HG02642 (cell line): ENCODE measurements around the gene RC3H2.
A peak's percentile ranks its signal among the peaks of the same experiment; 100 is the strongest.
"Not testable (repeated sequence)": the region's sequence is repeated elsewhere in the genome, so short reads cannot be mapped to it uniquely, and the experiment has no call there.

Source experiments
- ATAC-seq: cut with Tn5 transposase; IDR thresholded peaks from one replicate; pipeline ENCODE4 v1.9.1; 2021; ENCODE audit warnings: mild to moderate bottlenecking; ENCODE audit not compliant: unreplicated experiment, poor library complexity

The RC3H2 gene

DNA sequence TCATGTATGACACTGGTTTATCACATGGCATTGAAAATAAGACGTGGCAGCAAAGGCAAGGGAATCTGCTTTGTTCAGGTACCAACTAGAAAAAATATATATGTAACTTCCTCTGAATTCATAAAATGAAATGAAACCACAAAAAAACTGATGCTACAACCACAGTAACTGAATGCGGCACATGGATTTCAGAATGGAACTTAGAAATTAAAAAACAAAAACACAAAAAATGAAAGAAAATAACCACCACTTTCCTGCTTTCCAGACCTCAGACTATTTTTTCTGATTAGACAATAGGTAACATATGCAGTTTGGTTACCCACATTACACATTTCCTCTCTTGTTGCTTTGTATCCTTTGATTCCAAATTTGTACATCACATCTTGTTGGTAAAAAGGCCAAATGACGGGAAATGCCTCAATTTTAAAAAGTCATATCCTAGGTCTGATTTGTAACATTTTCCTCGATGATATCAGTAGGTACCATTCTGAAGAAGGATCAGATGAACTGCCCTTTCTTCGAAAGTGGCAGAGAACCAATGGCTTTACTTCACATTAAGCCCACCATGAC is 58.7 kb downstream of the RC3H2 start:
- no peak for ATAC-seq

DNA sequence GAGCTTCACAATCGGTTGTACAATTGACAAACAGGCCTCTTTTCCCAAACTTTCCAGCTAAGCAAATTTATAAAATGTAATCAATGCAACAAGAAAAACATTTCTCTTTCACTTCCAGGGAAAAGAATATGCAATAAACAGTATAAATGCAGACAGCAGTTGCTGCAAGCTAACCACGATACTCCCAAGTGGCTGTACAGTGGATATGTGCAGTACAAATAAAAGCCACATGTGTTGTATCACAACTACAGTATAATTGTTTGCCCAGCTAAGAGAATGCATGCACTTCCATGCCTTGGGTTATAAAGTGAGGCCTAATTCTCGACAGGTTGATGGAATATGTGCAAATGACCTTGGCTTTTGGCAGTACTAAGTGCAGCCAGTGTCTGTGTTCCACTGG is 60.0 kb downstream of the RC3H2 start:
- no peak for ATAC-seq

DNA sequence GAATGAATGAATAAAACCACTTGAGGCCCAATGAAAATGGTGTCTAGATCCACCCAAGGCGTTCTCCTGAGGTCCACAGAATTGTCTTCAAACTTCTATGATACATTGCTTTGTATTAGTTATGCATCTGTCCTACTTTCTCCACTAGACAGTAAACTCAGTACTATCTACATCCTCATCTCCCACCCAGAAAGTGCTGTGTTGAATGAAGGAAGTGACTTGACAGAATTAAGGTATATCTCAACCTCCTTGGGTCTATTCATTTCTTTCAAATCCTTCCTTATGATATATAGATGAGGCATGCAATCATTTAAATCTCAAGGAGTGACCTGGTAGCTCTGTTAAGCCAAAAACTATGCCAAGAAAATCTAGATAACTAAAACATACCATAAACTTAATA is 61.0 kb downstream of the RC3H2 start:
- ATAC-seq, result no peak

DNA sequence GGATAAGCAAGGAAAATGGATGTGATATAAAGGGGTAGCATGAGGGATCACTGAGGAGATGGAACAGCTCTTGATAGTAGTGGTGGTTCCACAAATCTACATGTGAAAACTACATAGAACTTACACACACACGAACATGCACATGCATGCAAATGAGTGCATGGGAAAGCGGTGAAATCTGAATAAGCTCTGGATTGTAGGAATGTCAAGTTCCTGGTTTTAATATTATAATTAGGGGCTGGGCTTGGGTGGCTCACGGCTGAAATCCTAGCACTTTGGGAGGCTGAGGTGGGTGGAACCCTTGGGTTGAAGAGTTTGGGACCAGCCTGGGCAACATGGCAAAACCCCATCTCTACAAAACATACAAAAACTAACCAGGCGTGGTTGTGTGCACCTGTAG is 63.7 kb downstream of the RC3H2 start:
- ATAC-seq, result no peak

DNA sequence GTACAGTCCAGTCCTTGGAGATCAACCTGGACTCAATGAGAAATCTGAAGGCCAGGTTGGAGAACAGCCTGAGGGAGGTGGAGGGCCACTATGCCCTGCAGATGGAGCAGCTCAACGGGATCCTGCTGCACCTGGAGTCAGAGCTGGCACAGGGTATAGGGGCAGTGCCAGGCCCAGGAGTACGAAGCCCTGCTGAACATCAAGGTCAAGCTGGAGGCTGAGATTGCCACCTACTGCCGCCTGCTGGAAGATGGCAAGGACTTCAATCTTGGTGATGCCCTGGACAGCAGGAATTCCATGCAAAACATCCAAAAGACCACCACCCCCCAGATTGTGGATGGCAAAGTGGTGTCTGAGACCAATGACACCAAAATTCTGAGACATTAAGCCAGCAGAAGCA is 66.7 kb downstream of the RC3H2 start:
- ATAC-seq, result not testable (repeated sequence)

DNA sequence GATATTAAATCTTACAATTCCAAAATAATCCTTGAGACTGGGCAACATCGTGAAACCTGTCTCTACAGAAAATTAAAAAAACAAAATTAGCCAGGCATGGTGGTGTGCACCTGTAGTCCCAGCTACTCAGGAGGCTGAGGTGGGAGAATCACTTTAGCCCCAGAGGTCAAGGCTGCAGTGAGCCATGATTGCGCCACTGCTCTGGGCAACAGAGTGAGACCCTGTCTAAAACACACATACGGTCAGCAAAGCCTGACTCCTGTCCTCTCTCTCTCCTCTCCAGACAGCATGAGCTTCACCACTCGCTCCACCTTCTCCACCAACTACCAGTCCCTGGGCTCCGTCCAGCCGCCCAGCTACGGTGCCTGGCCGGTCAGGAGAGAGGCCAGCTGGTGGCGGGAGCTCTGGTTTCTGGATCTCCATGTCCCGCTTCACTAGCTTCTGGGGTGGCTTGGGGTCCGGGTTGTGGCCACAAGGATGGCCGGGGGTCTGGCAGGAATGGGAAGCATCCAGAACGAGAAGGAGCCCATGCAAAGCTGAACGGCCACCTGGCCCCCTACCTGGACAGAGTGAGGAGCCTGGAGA is 67.8 kb downstream of the RC3H2 start:
- no peak for ATAC-seq

DNA sequence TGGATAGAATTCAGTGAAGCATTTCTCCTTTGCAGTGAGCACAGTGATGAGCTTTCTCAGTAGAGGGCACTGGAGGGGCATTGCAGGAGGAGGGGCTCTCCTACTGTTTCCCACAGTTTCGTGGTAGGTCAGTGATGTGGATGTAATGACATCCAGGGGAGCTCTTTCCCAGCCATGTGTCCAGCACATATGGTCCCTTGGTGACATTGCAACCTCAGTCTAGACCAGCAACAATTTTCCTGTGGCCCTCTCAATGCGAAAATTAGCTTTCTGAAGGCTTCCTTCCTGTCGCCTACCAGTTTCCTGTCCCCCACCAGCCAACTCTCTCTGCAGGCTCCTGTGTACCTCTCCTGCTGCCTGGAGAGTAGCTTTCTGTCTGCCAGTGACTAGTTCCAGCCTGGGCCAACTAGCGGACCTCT is 69.8 kb downstream of the RC3H2 start:
- no peak for ATAC-seq

DNA sequence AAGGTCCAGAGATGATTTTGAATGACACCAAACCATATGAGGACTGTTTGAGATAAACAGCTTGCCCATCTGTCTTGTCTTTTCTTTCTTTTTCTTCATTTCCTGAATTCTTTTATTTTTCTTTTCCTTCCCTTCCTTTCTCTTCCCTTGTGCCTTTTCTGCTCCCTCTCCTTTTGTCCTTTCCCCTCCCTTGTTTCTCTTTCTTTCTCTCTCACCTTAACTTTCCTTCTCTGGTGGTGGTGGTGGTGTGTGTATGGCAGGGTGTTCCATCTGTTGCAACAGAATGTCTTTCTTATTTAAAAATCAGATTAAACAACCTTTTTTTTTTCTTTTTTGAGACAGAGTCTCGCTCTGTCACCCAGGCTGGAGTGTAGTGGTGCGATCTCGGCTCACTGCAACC is 73.0 kb downstream of the RC3H2 start:
- no peak for ATAC-seq

DNA sequence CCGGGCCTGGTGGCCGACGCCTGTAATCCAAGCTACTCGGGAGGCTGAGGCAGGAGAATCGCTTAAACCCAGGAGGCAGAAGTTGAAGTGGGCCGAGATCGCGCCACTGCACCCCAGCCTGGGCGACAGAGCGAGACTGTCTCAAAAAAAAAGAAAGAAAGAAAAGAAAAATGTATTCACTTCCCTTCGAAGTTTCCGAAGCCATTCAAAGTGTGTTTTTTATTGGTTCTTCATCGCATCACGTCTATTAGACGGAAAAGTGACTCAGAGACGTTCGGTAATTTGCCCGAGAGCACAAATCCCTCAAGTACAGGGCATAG is 76.2 kb downstream of the RC3H2 start:
- ATAC-seq, result not testable (repeated sequence)

DNA sequence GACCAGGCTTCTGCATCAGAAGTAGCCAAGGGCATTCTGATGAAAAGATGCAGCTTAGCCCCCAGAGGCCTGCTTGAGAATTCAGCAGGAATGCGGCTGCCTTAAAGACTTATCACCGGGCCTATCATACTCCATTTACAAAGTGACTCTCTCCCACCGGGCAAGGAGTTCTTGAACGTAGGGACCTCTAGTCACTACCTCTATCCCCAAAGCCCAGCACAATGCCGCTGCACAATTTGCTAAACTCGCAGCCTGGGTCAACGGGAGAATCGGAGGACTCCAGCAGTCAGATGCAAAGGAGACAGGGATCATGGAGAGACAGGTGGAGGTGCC is 77.4 kb downstream of the RC3H2 start:
- peak; percentile 17 for ATAC-seq

DNA sequence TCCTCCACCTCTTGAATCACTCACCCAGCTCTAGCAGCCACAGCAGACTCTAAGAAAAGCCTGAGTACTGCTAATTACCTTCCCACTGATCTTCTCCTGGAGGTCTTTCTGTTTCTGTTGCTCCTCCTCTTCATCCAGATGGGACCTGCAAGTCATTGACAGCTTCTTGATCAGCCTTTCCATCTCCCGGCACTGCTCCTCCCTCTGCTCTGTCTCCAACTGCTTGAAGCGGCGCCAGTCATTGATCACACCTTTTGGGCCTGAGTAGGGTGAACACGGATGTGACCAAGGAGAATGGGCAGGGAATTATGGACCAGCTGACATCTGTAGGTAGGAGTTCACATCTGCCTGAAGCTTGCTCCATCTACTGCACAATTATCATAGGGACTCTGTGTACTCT is 82.2 kb downstream of the RC3H2 start:
- no peak for ATAC-seq

DNA sequence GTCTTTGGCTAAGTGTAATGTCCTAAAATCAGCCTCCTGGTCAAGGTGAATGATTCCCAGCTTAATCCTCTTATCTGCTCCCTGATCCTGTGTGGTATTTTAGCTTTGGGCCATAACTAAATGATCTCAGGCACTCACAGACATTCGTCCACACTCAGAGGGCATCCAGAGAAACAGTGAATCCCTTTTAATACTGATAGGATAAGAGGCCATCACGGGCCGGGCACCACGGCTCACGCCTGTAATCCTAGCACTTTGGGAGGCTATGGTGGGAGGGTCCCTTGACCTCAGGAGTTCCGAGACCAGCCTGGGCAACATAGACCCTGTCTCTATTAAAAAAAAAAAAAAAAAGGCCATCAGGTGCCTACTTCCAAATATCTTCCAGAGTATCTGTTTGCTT is 83.1 kb downstream of the RC3H2 start:
- no peak for ATAC-seq

DNA sequence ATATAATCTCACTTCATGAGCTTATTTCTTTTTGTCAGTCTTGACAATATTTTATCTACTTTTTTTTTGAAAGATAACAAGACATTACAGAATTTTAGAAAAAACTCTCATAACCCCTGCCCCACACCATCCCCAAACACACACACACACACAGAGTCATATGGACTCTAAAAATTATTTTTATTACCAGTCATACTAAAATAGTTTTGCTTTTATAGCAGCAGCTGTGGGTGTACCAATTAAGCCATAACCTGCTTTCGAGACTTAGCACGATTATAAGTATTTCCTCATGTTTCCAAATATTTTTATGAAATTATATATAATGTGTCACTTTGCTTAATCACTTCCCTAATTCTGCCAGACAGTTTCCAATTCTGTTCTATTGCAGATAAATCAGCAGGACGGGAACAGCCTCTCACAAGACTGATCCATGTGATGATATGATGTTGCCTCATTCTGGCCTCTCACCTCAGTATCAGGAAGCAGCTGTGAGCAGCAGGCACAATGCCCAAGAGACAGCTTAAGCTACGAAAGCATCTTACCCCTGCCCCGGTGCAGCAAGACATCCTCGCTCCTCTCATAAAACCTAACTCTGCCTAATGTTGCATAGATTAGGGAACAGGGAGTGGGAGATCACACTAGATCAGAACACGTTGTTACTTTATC is 83.7 kb downstream of the RC3H2 start:
- ATAC-seq, result no peak

DNA sequence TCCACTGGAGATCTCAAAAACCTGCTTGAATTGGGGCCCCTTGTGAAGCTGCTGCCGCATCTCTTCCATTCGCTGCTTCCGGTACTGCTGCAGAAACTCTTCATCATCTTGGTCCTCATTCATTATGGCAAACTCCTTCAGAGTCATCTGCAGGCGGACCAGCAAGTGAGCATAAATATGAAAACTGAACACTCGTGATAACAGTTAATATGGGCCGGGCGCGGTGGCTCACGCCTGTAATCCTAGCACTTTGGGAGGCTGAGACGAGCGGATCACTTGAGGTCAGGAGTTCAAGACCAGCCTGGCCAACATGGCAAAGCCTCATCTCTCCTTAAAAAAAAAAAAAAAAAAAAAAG is 84.7 kb downstream of the RC3H2 start:
- ATAC-seq, result no peak

DNA sequence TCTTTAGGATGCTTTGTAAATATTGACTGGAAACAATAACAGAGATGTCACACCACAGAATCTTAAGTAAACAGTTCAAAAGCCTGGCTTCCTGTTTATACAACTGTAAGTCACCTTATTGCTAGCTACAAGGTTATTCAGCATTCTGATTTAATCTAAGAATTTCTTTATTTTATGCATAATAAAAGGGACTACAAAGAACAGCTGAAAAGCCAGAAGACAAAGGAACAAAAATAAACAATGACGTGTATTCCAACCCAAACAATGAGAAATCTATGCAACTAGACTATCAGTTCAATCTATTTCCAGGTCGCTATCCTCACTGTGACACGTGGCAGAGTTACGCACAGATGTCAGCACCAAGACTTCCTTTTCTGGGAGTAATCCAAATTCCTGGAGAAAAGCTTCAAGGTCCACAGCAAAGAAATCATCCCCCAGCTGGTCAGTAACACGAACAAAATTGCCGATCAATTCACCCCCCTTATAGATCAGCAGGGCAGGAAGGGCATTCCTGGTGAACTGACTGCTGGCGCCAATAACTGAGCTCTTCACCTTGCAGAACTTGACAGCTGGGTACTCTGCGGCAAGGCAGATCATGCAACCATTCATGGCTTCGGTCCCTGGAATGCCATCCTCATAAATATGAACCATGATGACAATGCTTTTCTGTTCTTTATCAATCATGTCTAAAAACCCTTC is 85.2 kb downstream of the RC3H2 start:
- ATAC-seq, result no peak

DNA sequence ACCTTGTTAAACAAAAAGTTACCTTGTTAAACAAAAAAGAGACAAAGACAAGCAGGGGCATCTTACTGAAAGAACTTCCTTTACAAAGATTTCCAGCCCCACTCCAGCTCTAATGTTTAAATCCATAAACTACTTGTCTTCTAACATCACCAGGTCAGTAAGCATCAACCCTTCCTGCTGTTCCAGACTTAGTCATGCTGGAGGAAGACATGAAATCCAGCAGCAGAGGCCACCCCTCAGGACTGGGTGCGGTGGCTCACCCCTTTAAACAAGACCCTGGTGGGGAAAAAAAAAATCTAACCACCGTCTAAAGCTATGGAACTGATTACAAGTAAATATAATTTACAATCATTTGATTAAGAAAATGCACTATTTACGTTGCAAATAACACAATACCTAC is 85.8 kb downstream of the RC3H2 start:
- no peak for ATAC-seq

DNA sequence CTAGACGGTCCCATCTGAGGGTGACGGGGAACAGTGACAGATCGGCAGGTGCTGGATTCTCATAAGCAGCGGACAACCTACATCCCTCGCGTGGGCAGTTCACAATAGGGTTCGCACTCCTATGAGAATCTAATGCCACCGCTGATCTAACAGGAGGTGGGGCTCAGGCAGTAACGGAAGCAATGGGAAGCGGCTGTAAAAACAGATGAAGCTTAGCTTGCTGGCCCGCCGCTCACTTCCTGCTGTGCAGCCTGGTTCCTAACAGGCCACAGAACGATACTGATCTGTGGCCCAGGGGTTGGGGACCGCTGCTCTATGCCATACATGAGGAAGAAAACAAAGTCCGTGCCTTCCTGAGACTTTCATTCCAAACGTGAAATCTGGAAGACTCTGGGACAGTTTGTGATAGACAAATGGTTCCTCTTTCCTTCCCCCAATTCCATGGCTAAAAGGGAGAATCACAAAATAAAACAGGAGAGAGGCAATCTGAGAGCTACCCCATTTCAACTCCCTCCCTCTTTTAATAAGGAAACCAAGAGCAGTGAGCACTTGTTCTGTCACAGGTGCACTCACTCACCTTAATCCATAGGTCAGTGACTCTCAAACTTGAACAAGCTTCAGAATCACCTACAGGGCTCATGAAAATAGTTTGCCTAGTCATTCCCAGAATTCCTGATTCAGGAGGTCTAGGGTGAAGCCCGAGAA is 88.8 kb downstream of the RC3H2 start:
- ATAC-seq, result peak; percentile 64

DNA sequence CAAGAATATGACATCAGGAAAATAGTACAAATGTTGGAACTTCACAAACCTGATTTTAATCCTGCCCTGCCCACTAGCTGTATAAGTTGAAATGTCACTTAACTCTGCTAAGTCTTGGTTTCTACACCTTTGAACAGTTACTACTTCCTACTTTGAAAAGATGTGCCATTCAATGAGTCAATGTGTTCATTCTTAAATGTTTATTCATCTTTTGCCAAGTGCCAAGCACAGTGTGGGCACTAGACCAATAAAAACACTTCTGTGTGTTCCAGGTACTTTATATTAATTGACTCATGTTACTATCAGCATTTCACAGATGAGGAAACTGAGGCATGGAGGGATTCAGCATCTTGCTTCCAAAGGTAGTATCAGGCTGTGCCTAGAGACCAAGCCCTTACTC is 89.6 kb downstream of the RC3H2 start:
- ATAC-seq, result no peak

DNA sequence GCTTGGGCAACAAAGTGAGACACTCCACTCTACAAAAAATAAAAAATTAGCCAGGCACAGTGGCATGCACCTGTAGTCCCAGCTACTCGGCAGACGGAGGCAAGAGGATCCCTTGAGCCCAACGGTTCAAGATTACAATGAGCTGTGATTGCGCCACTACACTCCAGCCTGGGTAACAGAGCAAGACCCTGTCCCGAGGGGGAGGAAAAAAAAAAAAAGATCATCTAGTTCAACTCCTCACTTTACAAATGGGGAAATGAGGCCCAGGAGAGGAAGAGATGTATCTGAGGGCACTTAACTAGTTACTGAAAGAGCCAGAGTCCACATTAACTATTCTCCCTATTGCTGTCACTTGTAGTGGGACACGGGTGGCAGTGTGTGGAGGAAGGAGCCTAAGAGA is 90.6 kb downstream of the RC3H2 start:
- ATAC-seq, result no peak

DNA sequence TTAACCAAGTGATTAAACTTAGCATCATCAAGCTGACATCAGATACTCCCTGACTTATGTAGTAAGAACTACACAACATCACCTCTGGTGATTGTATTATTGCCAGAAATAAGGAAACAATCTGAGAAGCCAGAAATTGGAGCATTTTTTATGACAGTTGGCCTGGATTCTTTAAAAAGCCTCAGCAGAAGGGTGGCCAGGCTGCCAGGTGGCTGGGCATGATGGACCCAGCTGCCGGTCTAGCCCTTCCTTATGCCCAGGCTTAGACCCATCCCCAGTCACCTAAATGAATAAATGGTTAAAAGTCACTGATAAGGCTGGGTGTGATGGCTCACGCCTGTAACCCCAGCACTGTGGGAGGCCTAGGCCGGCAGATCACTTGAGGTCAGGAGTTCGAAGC is 92.4 kb downstream of the RC3H2 start:
- no peak for ATAC-seq

DNA sequence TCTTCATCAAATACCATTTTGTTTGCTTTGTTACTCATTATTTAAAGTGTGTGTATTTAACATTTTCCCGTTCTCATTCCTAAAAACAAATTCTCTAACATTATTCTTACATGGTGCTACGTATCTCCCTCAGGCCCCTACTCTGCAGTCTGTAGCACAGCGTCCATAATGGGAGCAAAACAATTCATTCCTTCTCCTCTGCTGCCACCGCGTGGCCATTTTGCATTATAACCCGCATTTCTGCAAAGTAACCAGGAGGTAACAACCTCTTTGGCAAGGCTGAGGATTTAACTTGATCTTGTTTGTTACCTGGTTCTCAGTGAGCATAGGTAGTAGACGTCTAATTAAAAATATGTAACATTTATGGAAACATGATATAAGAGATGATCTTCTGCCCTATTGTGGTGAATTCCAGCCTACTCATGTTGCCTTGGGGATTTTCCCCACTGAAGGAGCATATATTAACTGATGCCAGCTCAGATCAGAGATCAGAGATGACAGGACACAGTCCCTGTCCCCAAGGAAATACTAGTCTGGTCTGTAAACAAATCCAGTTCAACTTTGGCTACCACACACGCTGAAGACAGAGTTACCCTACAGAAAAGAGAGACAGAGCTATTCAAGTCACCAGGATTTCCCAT is 94.7 kb downstream of the RC3H2 start:
- ATAC-seq, result peak; percentile 71
